Activated T-cell treated with anti-CD3 and anti-CD28 coated beads, Interleukin-2, amount 50 U/mL, for 48 hours (primary cell): ENCODE data around the gene RABGAP1.
"Not testable (repeated sequence)": the region's sequence is repeated elsewhere in the genome, so short reads cannot be mapped to it uniquely, and the experiment has no call there.

Experiments
- DNase-seq, 2 experiments: peaks; one replicate each; pipeline ENCODE4 v3.0.0-alpha.2; 2020

RABGAP1 gene

GRCh38 chr9:122940749-122941581 lies at the start of gene RABGAP1:
Gene RABGAP1, plus strand, starts transcription at chr9:122941020. Its CDS starts 16,040 bp downstream, at chr9:122957060.
- DNase-seq = peak; percentile 98

GRCh38 chr9:122897969-122898368 lies 42.9 kb upstream of the RABGAP1 start:
- no peak for DNase-seq

GRCh38 chr9:122900791-122901190 lies 40.0 kb upstream of the RABGAP1 start:
- DNase-seq = no peak

GRCh38 chr9:122904466-122904822 lies 36.4 kb upstream of the RABGAP1 start:
- DNase-seq = no peak

- peak; percentile 96 for DNase-seq
Observed at GRCh38 chr9:122904823-122905710, 35.8 kb upstream of the RABGAP1 start, which contains the start of gene RC3H2. Gene RC3H2, minus strand, starts transcription at chr9:122905359. Its CDS starts 7,850 bp downstream, at chr9:122897509.

- DNase-seq = not testable (repeated sequence)
Observed at GRCh38 chr9:122906122-122906521, 34.7 kb upstream of the RABGAP1 start.

- no peak for DNase-seq
Observed at GRCh38 chr9:122912671-122912963, 28.2 kb upstream of the RABGAP1 start.

- DNase-seq = peak; percentile 79 to 83
Observed at GRCh38 chr9:122912964-122913673, 27.7 kb upstream of the RABGAP1 start, which contains the start of gene ZBTB6. Gene ZBTB6, minus strand, starts transcription at chr9:122913323. Its CDS starts 1,251 bp downstream, at chr9:122912072.

GRCh38 chr9:122918310-122918709 lies 22.5 kb upstream of the RABGAP1 start:
- DNase-seq = no peak

- DNase-seq = no peak
Observed at GRCh38 chr9:122922713-122923112, 18.1 kb upstream of the RABGAP1 start.

GRCh38 chr9:122923947-122924346 lies 16.9 kb upstream of the RABGAP1 start:
- DNase-seq = no peak

GRCh38 chr9:122929796-122930354 lies 10.9 kb upstream of the RABGAP1 start:
- no peak for DNase-seq

- DNase-seq = no peak
Observed at GRCh38 chr9:122930541-122931225, 10.1 kb upstream of the RABGAP1 start.

- DNase-seq = peak; percentile 92 to 94
Observed at GRCh38 chr9:122931226-122932121, 9.3 kb upstream of the RABGAP1 start, which contains the start of gene ZBTB26. Gene ZBTB26, minus strand, starts transcription at chr9:122931512. Its CDS starts 11,578 bp downstream, at chr9:122919934.

- DNase-seq = no peak
Observed at GRCh38 chr9:122936464-122936863, 4.4 kb upstream of the RABGAP1 start.

GRCh38 chr9:122936883-122937282 lies 3.9 kb upstream of the RABGAP1 start:
- no peak for DNase-seq

GRCh38 chr9:122939601-122940000 lies 1.2 kb upstream of the RABGAP1 start:
- no peak for DNase-seq

- no peak for DNase-seq
Observed at GRCh38 chr9:122940454-122940748, 419 bp upstream of the RABGAP1 start.

GRCh38 chr9:122941582-122942234 lies 888 bp downstream of the RABGAP1 start:
- no peak for DNase-seq
